ENCODE measurements around the gene RPP30.

DNA sequence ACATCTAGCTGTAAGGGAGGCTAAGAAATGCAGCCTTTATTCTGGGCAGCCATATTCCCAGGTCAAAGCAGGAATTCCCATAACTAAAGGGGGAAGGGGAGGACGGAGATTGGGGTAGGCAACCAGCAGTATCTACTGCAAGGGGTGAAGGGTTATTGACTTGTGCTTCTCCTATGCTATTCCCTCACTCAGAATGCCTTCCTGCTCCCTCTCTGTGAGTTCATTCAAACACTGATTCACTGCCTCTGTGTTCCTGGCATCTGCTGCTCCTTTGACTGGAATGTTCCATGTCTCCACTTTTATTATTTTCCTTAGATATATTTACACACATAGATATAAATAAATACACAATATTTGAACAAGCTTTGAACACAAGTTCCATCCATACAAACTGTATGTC, 25.0 kb upstream of the RPP30 start:
- TF ChIP-seq, protein P1, sequence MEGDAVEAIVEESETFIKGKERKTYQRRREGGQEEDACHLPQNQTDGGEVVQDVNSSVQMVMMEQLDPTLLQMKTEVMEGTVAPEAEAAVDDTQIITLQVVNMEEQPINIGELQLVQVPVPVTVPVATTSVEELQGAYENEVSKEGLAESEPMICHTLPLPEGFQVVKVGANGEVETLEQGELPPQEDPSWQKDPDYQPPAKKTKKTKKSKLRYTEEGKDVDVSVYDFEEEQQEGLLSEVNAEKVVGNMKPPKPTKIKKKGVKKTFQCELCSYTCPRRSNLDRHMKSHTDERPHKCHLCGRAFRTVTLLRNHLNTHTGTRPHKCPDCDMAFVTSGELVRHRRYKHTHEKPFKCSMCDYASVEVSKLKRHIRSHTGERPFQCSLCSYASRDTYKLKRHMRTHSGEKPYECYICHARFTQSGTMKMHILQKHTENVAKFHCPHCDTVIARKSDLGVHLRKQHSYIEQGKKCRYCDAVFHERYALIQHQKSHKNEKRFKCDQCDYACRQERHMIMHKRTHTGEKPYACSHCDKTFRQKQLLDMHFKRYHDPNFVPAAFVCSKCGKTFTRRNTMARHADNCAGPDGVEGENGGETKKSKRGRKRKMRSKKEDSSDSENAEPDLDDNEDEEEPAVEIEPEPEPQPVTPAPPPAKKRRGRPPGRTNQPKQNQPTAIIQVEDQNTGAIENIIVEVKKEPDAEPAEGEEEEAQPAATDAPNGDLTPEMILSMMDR (IDR thresholded peaks at IDR 0.05 in 2 of 3, conservative IDR thresholded peaks at IDR 0.05 in 1 of 3; ENCODE audit: borderline replicate concordance in 1 of 3, insufficient read depth in 1 of 3, low read depth in 2 of 3, low read length in 2 of 3), result no peak
- TF ChIP-seq TCF7L2 (IDR thresholded peaks at IDR 0.05; ENCODE audit: borderline replicate concordance, extremely low read depth, insufficient read depth, insufficient read length) (no peak), POLR2A (IDR thresholded peaks at IDR 0.05; ENCODE audit: borderline replicate concordance, extremely low read depth, insufficient read depth, insufficient read length) (no peak), RAD21 (IDR thresholded peaks at IDR 0.05; ENCODE audit: low read depth) (no peak), ZFX (IDR thresholded peaks at IDR 0.05) (no peak), ZNF274 (IDR thresholded peaks at IDR 0.05; ENCODE audit: low read depth, low read length) (no peak), EZH2 (IDR thresholded peaks at IDR 0.05) (no peak), POLR2AphosphoS5 (IDR thresholded peaks at IDR 0.05; ENCODE audit: low read depth, low read length) (no peak), FOSL1 (IDR thresholded peaks at IDR 0.05; ENCODE audit: low read depth) (no peak), CEBPB (IDR thresholded peaks at IDR 0.05; ENCODE audit: low read depth) (no peak), EGR1 (IDR thresholded peaks at IDR 0.05; ENCODE audit: low read depth) (no peak)
- TF ChIP-seq, protein P2, sequence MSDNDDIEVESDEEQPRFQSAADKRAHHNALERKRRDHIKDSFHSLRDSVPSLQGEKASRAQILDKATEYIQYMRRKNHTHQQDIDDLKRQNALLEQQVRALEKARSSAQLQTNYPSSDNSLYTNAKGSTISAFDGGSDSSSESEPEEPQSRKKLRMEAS (IDR thresholded peaks at IDR 0.05), result no peak
- TF ChIP-seq, protein P3, sequence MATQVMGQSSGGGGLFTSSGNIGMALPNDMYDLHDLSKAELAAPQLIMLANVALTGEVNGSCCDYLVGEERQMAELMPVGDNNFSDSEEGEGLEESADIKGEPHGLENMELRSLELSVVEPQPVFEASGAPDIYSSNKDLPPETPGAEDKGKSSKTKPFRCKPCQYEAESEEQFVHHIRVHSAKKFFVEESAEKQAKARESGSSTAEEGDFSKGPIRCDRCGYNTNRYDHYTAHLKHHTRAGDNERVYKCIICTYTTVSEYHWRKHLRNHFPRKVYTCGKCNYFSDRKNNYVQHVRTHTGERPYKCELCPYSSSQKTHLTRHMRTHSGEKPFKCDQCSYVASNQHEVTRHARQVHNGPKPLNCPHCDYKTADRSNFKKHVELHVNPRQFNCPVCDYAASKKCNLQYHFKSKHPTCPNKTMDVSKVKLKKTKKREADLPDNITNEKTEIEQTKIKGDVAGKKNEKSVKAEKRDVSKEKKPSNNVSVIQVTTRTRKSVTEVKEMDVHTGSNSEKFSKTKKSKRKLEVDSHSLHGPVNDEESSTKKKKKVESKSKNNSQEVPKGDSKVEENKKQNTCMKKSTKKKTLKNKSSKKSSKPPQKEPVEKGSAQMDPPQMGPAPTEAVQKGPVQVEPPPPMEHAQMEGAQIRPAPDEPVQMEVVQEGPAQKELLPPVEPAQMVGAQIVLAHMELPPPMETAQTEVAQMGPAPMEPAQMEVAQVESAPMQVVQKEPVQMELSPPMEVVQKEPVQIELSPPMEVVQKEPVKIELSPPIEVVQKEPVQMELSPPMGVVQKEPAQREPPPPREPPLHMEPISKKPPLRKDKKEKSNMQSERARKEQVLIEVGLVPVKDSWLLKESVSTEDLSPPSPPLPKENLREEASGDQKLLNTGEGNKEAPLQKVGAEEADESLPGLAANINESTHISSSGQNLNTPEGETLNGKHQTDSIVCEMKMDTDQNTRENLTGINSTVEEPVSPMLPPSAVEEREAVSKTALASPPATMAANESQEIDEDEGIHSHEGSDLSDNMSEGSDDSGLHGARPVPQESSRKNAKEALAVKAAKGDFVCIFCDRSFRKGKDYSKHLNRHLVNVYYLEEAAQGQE (IDR thresholded peaks at IDR 0.05; ENCODE audit: low read depth), result no peak

All from HCT116 (cell line).